Measurements from ENCODE around the gene HNF4A. TPM values are rescaled to one million over a fixed set of nuclear protein-coding genes. Genes with fewer than 3 reads are reported as not detected.

Gene HNF4A
- total RNA-seq, 2 donors from 2014 or later: not detected

- no peak overlapping the region for H3K27ac ChIP-seq
- no peaks in the 10 kb centered on the region for H3K27me3 ChIP-seq
- TF ChIP-seq CTCF (IDR thresholded peaks at IDR 0.05): no peak
- H3K36me3 ChIP-seq: no peaks in the 10 kb centered on the region
- H3K4me1 ChIP-seq: no peaks in the 10 kb centered on the region
- no peak for DNase-seq (ENCODE audit: low spot score)
- no peaks in the 10 kb centered on the region for H3K9me3 ChIP-seq
- no peak overlapping the region for H3K4me3 ChIP-seq
Observed at GRCh38 chr20:44399446-44399845, 43.9 kb downstream of the HNF4A start.

- TF ChIP-seq CTCF (IDR thresholded peaks at IDR 0.05): no peak
- Histone ChIP-seq H3K4me3 (no peak overlapping the region), H3K27ac (no peak overlapping the region), H3K27me3 (no peaks in the 10 kb centered on the region), H3K4me1 (no peaks in the 10 kb centered on the region), H3K9me3 (no peaks in the 10 kb centered on the region), H3K36me3 (no peaks in the 10 kb centered on the region)
- DNase-seq (ENCODE audit: low spot score): no peak
Observed at GRCh38 chr20:44400671-44400969, 45.1 kb downstream of the HNF4A start.

GRCh38 chr20:44400970-44401769 lies 45.7 kb downstream of the HNF4A start:
- Histone ChIP-seq H3K27ac (no peak overlapping the region), H3K27me3 (no peaks in the 10 kb centered on the region), H3K4me3 (no peak overlapping the region), H3K36me3 (no peaks in the 10 kb centered on the region), H3K4me1 (no peaks in the 10 kb centered on the region), H3K9me3 (no peaks in the 10 kb centered on the region)
- DNase-seq (ENCODE audit: low spot score): no peak
- TF ChIP-seq CTCF (IDR thresholded peaks at IDR 0.05): no peak

- Histone ChIP-seq H3K27ac (no peak overlapping the region), H3K4me1 (no peaks in the 10 kb centered on the region), H3K27me3 (no peaks in the 10 kb centered on the region), H3K36me3 (no peaks in the 10 kb centered on the region), H3K9me3 (no peaks in the 10 kb centered on the region), H3K4me3 (no peak overlapping the region)
- no peak for DNase-seq (ENCODE audit: low spot score)
- TF ChIP-seq CTCF (IDR thresholded peaks at IDR 0.05): no peak
Observed at GRCh38 chr20:44401770-44402390, 46.4 kb downstream of the HNF4A start.

- H3K4me3 ChIP-seq: no peak overlapping the region
- H3K36me3 ChIP-seq: no peaks in the 10 kb centered on the region
- no peaks in the 10 kb centered on the region for H3K27me3 ChIP-seq
- H3K4me1 ChIP-seq: no peaks in the 10 kb centered on the region
- TF ChIP-seq CTCF (IDR thresholded peaks at IDR 0.05): no peak
- H3K9me3 ChIP-seq: no peaks in the 10 kb centered on the region
- H3K27ac ChIP-seq: no peak overlapping the region
- no peak for DNase-seq (ENCODE audit: low spot score)
Observed at GRCh38 chr20:44402391-44403193, 47.1 kb downstream of the HNF4A start.

Data from right atrium auricular region (tissue), 2 donors.